BLaER1 treated with 17β-estradiol and CSF1 and Interleukin-3, amounts not matched to agents 10 nM and 100 nM (cell line): ENCODE measurements around the gene SS18L1.

ENCODE experiments used
- H3K27ac ChIP-seq, 11 experiments: shearing (Covaris generic); formaldehyde crosslinking; 2 replicates each; pipeline ENCODE4 v1.8.1; 2022
- H3K27me3 ChIP-seq, 11 experiments: shearing (Covaris generic); formaldehyde crosslinking; 2 replicates each; pipeline ENCODE4 v1.8.1; 2022
- H3K36me3 ChIP-seq, 11 experiments: shearing (Covaris generic); formaldehyde crosslinking; 2 replicates each; pipeline ENCODE4 v1.8.1; 2022
- H3K4me1 ChIP-seq, 10 experiments: shearing (Covaris generic); formaldehyde crosslinking; 2 replicates each; pipeline ENCODE4 v1.8.1; 2022
- H3K4me2 ChIP-seq, 11 experiments: shearing (Covaris generic); formaldehyde crosslinking; 2 replicates each; pipeline ENCODE4 v1.8.1; 2022
- H3K4me3 ChIP-seq, 10 experiments: shearing (Covaris generic); formaldehyde crosslinking; 2 replicates each; pipeline ENCODE4 v1.8.1; 2022
- H3K9ac ChIP-seq, 11 experiments: shearing (Covaris generic); formaldehyde crosslinking; 2 replicates each; pipeline ENCODE4 v1.8.1; 2022
- H3K9me3 ChIP-seq, 11 experiments: shearing (Covaris generic); formaldehyde crosslinking; replicated peaks in 1 of 11; 2 replicates each; pipeline ENCODE4 v1.8.1; 2022
- H4K20me1 ChIP-seq, 11 experiments: shearing (Covaris generic); formaldehyde crosslinking; 2 replicates each; pipeline ENCODE4 v1.8.1; 2022
- Cebpa-rat ChIP-seq, 11 experiments: shearing (Covaris generic); IDR thresholded peaks; 2 replicates each; pipeline ENCODE4 v1.8.1; 2022

Gene SS18L1

GRCh38 chr20:62211769-62212288 lies 68.3 kb downstream of the SS18L1 start:
- Histone ChIP-seq H3K27me3 (peaks cover 0 to 32% (median 10%) of the 10 kb centered on the region in 11 experiments; a peak in 13 of 22 replicates), H3K4me1 (peaks cover 5 to 78% (median 59%) of the 10 kb centered on the region in 10 experiments; a peak in 19 of 20 replicates), H3K4me3 (no peak overlapping the region), H3K27ac (no peak overlapping the region), H3K36me3 (no peaks in the 10 kb centered on the region), H4K20me1 (peaks cover 0 to 84% (median 29%) of the 10 kb centered on the region in 11 experiments; a peak in 17 of 22 replicates), H3K9me3 (no peaks in the 10 kb centered on the region), H3K9ac (no peak overlapping the region), H3K4me2 (peak overlapping the region in 2 of 11 experiments; percentile 2 to 10; a peak in 3 of 22 replicates)
- TF ChIP-seq Cebpa-rat (IDR thresholded peaks at IDR 0.05): no peak

- no peaks in the 10 kb centered on the region for H3K9me3 ChIP-seq
- H3K4me1 ChIP-seq: peaks cover 5 to 80% (median 59%) of the 10 kb centered on the region in 10 experiments; a peak in 19 of 20 replicates
- H3K36me3 ChIP-seq: no peaks in the 10 kb centered on the region
- peaks cover 2 to 37% (median 14%) of the 10 kb centered on the region in 11 experiments; a peak in 20 of 22 replicates for H3K27me3 ChIP-seq
- TF ChIP-seq Cebpa-rat (IDR thresholded peaks at IDR 0.05): no peak
- no peak overlapping the region for H3K9ac ChIP-seq
- H4K20me1 ChIP-seq: peaks cover 0 to 85% (median 34%) of the 10 kb centered on the region in 11 experiments; a peak in 18 of 22 replicates
- H3K27ac ChIP-seq: no peak overlapping the region
- peak overlapping the region in 2 of 11 experiments; percentile 2 to 10; a peak in 3 of 22 replicates for H3K4me2 ChIP-seq
- no peak overlapping the region for H3K4me3 ChIP-seq
These were observed 68.7 kb downstream of the SS18L1 start for GRCh38 chr20:62212299-62212698.

- no peak overlapping the region for H3K4me3 ChIP-seq
- no peaks in the 10 kb centered on the region for H3K9me3 ChIP-seq
- peak overlapping the region in 9 of 11 experiments; percentile 44 to 99 (median 87); a peak in 14 of 22 replicates for H3K4me2 ChIP-seq
- TF ChIP-seq Cebpa-rat (IDR thresholded peaks at IDR 0.05): no peak
- no peaks in the 10 kb centered on the region for H3K36me3 ChIP-seq
- no peak overlapping the region for H3K9ac ChIP-seq
- H4K20me1 ChIP-seq: peaks cover 0 to 88% (median 51%) of the 10 kb centered on the region in 11 experiments; a peak in 19 of 22 replicates
- H3K27me3 ChIP-seq: peaks cover 19 to 55% (median 32%) of the 10 kb centered on the region in 11 experiments
- H3K4me1 ChIP-seq: peaks cover 5 to 85% (median 66%) of the 10 kb centered on the region in 10 experiments; a peak in 19 of 20 replicates
- no peak overlapping the region for H3K27ac ChIP-seq
These were observed 70.5 kb downstream of the SS18L1 start for GRCh38 chr20:62214067-62214466.

- peak overlapping the region in 3 of 11 experiments; percentile 9 to 41 (median 23); a peak in 1 of 22 replicates for H3K9ac ChIP-seq
- H3K27ac ChIP-seq: no peak overlapping the region
- peaks cover 31 to 66% (median 44%) of the 10 kb centered on the region in 11 experiments for H3K27me3 ChIP-seq
- no peaks in the 10 kb centered on the region for H3K36me3 ChIP-seq
- peaks cover 0 to 88% (median 59%) of the 10 kb centered on the region in 11 experiments; a peak in 20 of 22 replicates for H4K20me1 ChIP-seq
- peak overlapping the region in 10 of 11 experiments; percentile 6 to 99 (median 83); a peak in 19 of 22 replicates for H3K4me2 ChIP-seq
- H3K9me3 ChIP-seq: no peaks in the 10 kb centered on the region
- no peak for TF ChIP-seq Cebpa-rat (IDR thresholded peaks at IDR 0.05)
- peaks cover 13 to 87% (median 68%) of the 10 kb centered on the region in 10 experiments; a peak in 19 of 20 replicates for H3K4me1 ChIP-seq
- no peak overlapping the region; a peak in 1 of 20 replicates for H3K4me3 ChIP-seq
These were observed 71.7 kb downstream of the SS18L1 start for GRCh38 chr20:62215020-62215990.

- Histone ChIP-seq H3K27ac (no peak overlapping the region), H3K9me3 (no peaks in the 10 kb centered on the region), H4K20me1 (peaks cover 0 to 88% (median 66%) of the 10 kb centered on the region in 11 experiments; a peak in 20 of 22 replicates), H3K4me1 (peaks cover 20 to 87% (median 71%) of the 10 kb centered on the region in 10 experiments; a peak in 19 of 20 replicates), H3K9ac (peak overlapping the region in 3 of 11 experiments; percentile 4 to 41 (median 23); a peak in 1 of 22 replicates), H3K36me3 (no peaks in the 10 kb centered on the region), H3K4me2 (peak overlapping the region in 9 of 11 experiments; percentile 44 to 99 (median 87); a peak in 19 of 22 replicates), H3K4me3 (no peak overlapping the region; a peak in 1 of 20 replicates), H3K27me3 (peaks cover 39 to 74% (median 52%) of the 10 kb centered on the region in 11 experiments)
- no peak for TF ChIP-seq Cebpa-rat (IDR thresholded peaks at IDR 0.05)
These were observed 72.5 kb downstream of the SS18L1 start for GRCh38 chr20:62215991-62216635.

GRCh38 chr20:62216636-62217566 lies 73.3 kb downstream of the SS18L1 start:
- Histone ChIP-seq H4K20me1 (peaks cover 0 to 88% (median 74%) of the 10 kb centered on the region in 11 experiments; a peak in 20 of 22 replicates), H3K27ac (no peak overlapping the region), H3K4me3 (no peak overlapping the region), H3K9ac (0 out of 22 replicates have a peak overlapping the region, but pooled peaks of 1 of the 11 experiments have one; percentile 4), H3K9me3 (no peaks in the 10 kb centered on the region), H3K4me2 (peak overlapping the region in 9 of 11 experiments; percentile 18 to 99 (median 87); a peak in 18 of 22 replicates), H3K27me3 (peaks cover 47 to 82% (median 60%) of the 10 kb centered on the region in 11 experiments), H3K36me3 (no peaks in the 10 kb centered on the region), H3K4me1 (peaks cover 23 to 81% (median 71%) of the 10 kb centered on the region in 10 experiments; a peak in 19 of 20 replicates)
- TF ChIP-seq Cebpa-rat (IDR thresholded peaks at IDR 0.05): no peak

- Histone ChIP-seq H3K4me1 (peaks cover 23 to 79% (median 71%) of the 10 kb centered on the region in 10 experiments; a peak in 19 of 20 replicates), H3K9ac (no peak overlapping the region), H3K27me3 (peaks cover 59 to 95% (median 72%) of the 10 kb centered on the region in 11 experiments), H3K4me3 (no peak overlapping the region), H3K9me3 (no peaks in the 10 kb centered on the region), H3K27ac (no peak overlapping the region), H3K4me2 (peak overlapping the region in 9 of 11 experiments; percentile 18 to 99 (median 87); a peak in 16 of 22 replicates), H4K20me1 (peaks cover 0 to 94% (median 79%) of the 10 kb centered on the region in 11 experiments; a peak in 20 of 22 replicates), H3K36me3 (no peaks in the 10 kb centered on the region)
- no peak for TF ChIP-seq Cebpa-rat (IDR thresholded peaks at IDR 0.05)
These were observed 74.6 kb downstream of the SS18L1 start for GRCh38 chr20:62217913-62218773.
